GM21526 (cell line): ENCODE measurements around the gene TTC16.

Experiments
- ATAC-seq: cut with Tn5 transposase; IDR thresholded peaks from one replicate; pipeline ENCODE4 v1.9.1; 2021; ENCODE audit warnings: moderate library complexity; ENCODE audit not compliant: unreplicated experiment, low FRiP score

The TTC16 gene

GRCh38 chr9:127716412-127716811 lies 533 bp downstream of the TTC16 start:
- no peak for ATAC-seq

- no peak for ATAC-seq
These were observed 1.9 kb downstream of the TTC16 start for GRCh38 chr9:127717766-127718165.

- ATAC-seq = no peak
These were observed 4.4 kb downstream of the TTC16 start for GRCh38 chr9:127720031-127720864.

- no peak for ATAC-seq
These were observed 5.0 kb downstream of the TTC16 start for GRCh38 chr9:127720865-127721227.

GRCh38 chr9:127721391-127721821 lies 5.5 kb downstream of the TTC16 start:
- no peak for ATAC-seq

GRCh38 chr9:127722055-127722745 lies 6.3 kb downstream of the TTC16 start:
- no peak for ATAC-seq

- no peak for ATAC-seq
These were observed 7.1 kb downstream of the TTC16 start for GRCh38 chr9:127723013-127723412.

- ATAC-seq = no peak
These were observed 7.6 kb downstream of the TTC16 start for GRCh38 chr9:127723444-127723843.

GRCh38 chr9:127724012-127724411 lies 8.1 kb downstream of the TTC16 start:
- no peak for ATAC-seq

- ATAC-seq = no peak
These were observed 11.0 kb downstream of the TTC16 start for GRCh38 chr9:127726871-127727270.

GRCh38 chr9:127728808-127729207 lies 12.9 kb downstream of the TTC16 start:
- no peak for ATAC-seq

- ATAC-seq = no peak
These were observed 13.8 kb downstream of the TTC16 start for GRCh38 chr9:127729522-127730256.

GRCh38 chr9:127730262-127730661 lies 14.4 kb downstream of the TTC16 start:
- ATAC-seq = no peak

- no peak for ATAC-seq
These were observed 15.0 kb downstream of the TTC16 start for GRCh38 chr9:127730799-127731410.

GRCh38 chr9:127731938-127732337 lies 16.1 kb downstream of the TTC16 start:
- no peak for ATAC-seq

GRCh38 chr9:127732444-127732843 lies 16.6 kb downstream of the TTC16 start:
- no peak for ATAC-seq

GRCh38 chr9:127733614-127734013 lies 17.7 kb downstream of the TTC16 start:
- no peak for ATAC-seq

- ATAC-seq = no peak
These were observed 18.4 kb downstream of the TTC16 start for GRCh38 chr9:127734247-127734746.

GRCh38 chr9:127734747-127735529 lies 19.1 kb downstream of the TTC16 start, which contains the start of gene TOR2A:
Gene TOR2A, minus strand, starts transcription at chr9:127735294. Its CDS starts 24 bp downstream, at chr9:127735270.
- ATAC-seq = peak; percentile 84
